ENCODE measurements around the gene PROK2.

The PROK2 gene

DNA sequence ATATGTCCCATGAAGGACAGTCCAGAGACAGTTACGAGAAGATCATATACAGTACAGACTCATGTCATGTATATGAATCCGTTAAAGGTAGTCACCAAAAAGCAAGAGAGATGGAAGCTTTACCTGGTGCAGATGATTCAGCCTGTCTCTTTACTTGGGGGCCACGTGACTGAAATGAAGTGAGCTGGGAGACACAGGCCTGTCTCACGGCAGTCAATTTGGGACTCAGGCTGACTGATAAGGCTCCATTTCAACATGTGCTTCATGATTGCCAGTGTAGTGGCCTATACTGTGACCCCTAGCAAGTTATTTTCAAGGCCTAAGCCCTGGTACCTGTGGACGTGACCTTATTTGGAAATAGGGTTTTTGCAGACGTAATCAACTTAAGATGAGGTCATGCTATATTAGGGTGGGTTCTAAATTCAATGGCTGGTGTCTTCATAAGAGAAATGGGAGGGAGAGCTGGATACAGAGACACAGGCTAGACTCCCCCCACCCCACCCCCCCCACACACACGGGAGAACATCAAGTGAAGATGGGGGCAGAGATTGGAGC, 3.0 kb upstream of the PROK2 start:
- no peak for DNase-seq

GRCh38 chr3:71786551-71786950, 1.6 kb upstream of the PROK2 start:
- DNase-seq, result peak in 1 of 56 donors; percentile 8

GRCh38 chr3:71786217-71786549, 1.2 kb upstream of the PROK2 start:
- no peak for DNase-seq

DNA sequence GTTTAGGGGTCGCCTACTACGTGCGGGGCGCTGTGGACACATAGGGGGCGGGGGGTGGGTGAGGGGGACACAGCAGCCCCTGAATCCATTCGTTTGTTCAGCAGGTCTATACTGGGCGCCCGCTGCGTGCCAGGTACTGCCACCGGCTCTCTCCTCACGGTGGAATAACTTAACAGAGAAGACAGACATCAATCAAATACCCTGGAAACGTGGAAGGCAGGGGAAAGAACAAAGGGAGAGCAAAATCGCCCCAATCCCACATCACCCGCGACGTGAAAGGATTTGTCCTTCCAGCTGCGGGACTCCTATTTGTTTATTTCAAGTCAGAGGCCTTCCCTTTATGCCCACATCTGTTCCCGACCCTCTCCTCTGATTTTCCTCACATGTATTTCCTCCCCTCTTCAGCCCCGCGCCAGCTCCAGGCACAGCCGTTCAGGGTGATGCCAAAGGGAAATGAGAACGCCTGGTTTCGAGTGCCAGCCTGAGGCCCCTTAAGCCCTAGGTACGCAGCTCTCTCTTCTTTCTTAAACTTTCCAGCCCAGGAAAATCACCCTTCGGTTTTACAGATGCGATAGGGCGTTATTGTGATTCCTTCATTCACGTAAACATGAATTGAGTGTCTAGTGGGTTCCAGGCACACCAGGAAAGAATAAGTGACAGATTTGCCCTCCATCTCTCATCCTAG, 726 bp upstream of the PROK2 start:
- DNase-seq, result no peak

DNA sequence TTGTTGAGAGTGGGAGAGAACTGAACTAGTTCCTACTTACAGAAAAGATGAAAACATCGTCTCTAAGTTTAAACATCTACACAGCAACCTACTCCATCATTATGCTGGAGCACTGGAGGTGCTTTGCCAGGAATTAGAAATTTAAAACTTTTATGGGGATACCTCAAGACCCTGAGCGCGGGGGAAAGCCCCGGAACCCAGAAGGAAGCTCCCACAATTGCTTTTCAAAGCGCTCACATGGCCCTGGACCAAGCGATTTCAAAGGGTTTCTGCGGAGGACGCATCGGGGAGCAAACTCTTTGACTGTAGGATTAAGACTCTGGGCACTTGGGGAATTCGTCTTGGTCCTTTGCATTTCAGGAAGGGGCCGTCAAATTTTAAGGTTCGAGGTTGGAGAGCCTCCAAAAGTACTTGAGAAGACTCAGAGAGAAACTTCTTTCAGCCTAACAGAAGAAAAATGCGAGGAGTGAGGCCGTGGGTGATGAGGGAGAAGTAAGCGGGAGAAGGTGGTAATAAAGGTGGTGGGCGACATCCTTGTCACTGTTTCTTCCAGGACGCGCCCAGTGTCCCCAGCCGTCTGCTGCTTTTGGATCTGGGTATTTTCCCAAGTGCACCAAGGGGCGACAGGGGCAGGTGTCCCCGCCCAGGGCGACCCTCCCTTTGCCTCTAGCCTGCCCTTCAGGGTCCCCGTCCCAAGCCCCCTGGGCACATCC, 591 bp downstream of the PROK2 start:
- no peak for DNase-seq

- DNase-seq, result no peak
Observed at GRCh38 chr3:71783152-71783551, 1.8 kb downstream of the PROK2 start.

- DNase-seq, result no peak
Observed at GRCh38 chr3:71780430-71780829, 4.5 kb downstream of the PROK2 start.

GRCh38 chr3:71779674-71780377, 5.1 kb downstream of the PROK2 start:
- DNase-seq, result no peak

- DNase-seq, result no peak
Observed at GRCh38 chr3:71778353-71778752, 6.6 kb downstream of the PROK2 start.

DNA sequence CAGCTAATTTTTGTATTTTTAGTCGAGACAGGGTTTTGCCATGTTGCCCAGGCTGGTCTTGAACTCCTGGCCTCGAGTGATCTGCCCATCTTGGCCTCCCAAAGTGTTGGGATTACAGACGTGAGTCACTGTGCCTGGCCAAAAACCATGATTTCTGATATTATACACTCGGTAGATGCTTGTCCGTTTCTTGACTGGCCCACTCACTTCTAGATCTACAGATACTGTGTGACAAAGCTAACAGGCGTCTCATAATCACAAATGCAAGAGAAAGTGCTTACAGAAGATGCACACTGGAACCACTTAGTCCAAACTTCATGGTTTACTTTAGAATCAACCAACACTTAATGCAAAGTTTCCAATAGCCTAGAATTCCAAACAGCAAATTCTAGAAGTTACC, 8.4 kb downstream of the PROK2 start:
- DNase-seq, result no peak

DNA sequence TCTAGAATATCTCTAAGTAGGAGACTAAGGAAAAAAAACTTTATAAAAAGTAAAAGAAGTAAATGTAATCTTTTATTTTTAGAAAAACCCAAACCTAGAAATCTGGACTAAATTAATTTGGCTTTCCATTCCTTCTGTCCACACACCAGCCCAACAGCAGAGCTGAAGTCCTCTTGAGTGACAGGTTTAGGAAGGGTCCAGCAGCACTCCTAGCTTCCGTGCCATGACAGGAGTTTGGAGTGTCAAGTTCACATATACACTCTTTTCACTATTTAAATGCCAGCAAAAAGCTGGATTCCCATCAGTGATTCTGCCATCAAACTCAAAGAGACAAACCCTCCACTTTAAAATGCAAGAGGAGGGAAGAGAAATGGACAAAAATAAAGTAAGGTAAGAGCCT, 13.1 kb downstream of the PROK2 start:
- no peak for DNase-seq

DNA sequence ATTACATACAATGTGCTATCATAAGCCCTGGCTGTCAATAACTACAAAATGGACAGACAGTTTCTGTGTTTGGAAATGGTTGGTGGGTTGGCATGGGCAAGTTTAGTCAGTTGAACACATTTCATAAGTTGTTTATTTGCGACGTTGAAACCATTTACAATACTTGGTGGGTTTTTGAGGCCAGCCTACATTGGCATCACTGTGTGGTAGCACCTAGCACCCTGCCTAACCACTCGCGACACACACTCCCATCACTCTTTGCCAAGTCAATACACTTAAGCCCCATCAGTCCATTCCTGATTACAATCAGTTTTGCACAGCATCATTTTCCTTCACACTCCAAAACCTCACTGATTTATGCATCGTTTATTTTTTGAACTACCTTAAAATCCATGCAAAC, 13.8 kb downstream of the PROK2 start:
- DNase-seq, result no peak

GRCh38 chr3:71763426-71763825, 21.5 kb downstream of the PROK2 start:
- no peak for DNase-seq

DNA sequence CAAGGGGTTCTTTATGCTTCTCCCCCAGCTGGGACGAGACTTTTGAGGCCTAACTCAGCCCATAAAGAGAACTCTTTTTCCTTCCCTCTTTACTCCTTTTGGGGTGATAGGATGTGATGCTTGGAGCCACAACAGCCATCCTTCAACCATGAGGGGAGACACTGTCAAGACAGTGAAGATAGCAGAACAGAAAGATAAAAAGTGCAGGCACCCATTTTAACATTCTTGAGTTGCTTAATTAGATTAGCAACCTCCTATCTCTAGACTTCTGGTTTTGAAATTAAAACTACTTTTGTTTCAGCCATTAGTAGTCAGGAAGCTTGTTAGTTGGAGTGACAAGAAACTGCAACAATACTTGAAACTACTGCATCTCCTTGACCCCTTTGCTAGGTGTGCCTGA, 24.8 kb downstream of the PROK2 start:
- no peak for DNase-seq

DNA sequence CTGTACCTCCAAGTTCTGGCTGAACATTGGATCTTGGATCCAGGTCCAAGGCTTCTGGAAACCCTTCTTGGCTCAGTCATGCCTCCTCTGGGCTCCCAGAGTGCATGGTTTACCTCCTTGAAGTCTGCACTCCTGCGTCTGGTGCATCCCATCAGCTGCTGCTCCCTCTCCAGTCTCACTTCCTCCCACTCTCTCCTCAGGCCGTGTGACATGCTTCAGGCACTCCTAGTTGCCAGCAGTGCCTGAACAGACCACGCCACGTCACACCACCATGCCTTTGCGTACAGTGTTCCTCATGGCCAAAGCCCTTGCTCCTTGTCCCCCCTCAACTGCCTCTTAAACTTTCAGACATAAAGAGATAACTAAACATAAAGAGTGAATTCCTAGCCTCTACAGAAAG, 25.5 kb downstream of the PROK2 start:
- DNase-seq, result peak in 1 of 56 donors; percentile 16

DNA sequence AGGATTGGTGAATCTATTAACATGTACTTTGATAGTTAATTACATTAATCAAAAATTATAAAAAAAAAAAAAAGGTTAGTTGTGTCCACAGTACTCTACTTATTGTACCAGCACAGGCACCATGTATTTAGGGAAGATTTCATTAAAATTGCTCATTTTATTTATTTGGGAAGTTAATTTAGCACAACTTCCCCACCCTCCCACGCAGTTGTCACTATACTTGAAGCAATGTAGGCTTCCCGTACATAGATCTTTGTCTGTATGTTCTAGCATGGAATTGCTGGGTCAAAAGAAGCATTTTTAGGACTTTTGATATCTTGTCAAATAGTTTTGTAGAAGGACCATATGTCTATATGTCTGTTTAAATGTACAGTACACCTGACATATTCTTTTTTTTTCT, 26.9 kb downstream of the PROK2 start:
- DNase-seq, result no peak

DNA sequence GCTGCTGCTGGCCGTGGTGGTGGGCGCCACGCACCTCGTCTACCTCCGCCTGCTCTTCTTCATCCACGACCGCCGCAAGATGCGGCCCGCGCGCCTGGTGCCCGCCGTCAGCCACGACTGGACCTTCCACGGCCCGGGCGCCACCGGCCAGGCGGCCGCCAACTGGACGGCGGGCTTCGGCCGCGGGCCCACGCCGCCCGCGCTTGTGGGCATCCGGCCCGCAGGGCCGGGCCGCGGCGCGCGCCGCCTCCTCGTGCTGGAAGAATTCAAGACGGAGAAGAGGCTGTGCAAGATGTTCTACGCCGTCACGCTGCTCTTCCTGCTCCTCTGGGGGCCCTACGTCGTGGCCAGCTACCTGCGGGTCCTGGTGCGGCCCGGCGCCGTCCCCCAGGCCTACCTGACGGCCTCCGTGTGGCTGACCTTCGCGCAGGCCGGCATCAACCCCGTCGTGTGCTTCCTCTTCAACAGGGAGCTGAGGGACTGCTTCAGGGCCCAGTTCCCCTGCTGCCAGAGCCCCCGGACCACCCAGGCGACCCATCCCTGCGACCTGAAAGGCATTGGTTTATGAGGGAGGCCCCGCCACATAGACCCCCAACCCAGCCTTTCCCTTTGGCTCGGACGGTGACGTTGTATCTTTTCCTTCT, 30.2 kb downstream of the PROK2 start:
- peak in 2 of 56 donors; percentile 2 to 42 for DNase-seq

- peak in 8 of 56 donors; percentile 7 to 53 (median 21) for DNase-seq
Observed at GRCh38 chr3:71753701-71754609, 31.0 kb downstream of the PROK2 start, which contains the start of gene GPR27. Gene GPR27, plus strand, starts transcription at chr3:71753855. Its CDS starts 195 bp downstream, at chr3:71754050.

DNA sequence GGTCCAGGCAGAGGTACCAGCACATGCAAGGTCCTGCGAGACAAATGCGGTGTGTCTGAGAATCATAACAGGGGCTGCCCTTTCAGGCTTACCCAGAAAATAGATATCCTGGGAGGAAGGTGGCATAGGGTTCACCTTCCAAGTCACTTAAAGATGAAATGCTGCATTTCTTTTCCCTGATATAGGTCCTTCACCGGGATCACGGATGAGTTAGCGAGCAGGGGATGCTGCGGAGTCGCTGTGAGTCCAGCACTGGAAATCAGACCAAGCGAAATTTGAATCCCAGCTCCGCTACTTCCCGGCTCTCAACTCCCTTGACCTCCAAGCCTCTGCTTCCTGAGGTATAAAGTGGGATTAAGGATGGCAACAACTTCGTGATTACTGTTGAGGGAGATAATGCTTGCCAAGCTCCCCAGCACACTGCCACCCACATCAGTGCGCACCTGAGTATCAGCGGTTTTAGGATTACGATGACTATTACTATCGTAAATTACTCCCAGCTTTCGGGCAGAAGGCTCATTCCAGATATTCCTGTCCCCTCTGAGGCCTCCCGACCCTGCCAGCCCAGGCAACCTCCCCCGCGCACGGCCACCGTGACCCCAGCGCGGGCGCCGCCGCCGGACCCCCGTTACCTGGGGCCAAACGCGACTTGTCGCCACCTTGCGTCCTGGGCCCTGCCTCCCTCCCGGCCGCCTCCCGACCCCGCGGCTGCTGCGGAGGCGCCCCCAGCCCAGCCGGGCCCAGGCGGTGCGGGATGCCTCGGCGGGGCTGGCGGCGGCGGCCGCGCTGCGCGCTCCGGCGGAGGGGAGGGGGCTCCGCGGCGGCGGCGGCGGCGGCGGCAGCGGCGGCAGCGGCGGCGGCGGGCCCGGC, 31.9 kb downstream of the PROK2 start:
- DNase-seq, result peak in 7 of 56 donors; percentile 20 to 46 (median 38)

GRCh38 chr3:71751602-71752001, 33.3 kb downstream of the PROK2 start:
- no peak for DNase-seq

All from nucleus accumbens (tissue), 56 donors.